ENCODE data around the gene MALT1. TPM values are rescaled to one million over a fixed set of nuclear protein-coding genes. Genes with fewer than 3 reads are reported as not detected.

MALT1 gene
- total and polyA plus RNA-seq, 7 donors = 3.2 to 11.2 (median 8.8) TPM

DNA sequence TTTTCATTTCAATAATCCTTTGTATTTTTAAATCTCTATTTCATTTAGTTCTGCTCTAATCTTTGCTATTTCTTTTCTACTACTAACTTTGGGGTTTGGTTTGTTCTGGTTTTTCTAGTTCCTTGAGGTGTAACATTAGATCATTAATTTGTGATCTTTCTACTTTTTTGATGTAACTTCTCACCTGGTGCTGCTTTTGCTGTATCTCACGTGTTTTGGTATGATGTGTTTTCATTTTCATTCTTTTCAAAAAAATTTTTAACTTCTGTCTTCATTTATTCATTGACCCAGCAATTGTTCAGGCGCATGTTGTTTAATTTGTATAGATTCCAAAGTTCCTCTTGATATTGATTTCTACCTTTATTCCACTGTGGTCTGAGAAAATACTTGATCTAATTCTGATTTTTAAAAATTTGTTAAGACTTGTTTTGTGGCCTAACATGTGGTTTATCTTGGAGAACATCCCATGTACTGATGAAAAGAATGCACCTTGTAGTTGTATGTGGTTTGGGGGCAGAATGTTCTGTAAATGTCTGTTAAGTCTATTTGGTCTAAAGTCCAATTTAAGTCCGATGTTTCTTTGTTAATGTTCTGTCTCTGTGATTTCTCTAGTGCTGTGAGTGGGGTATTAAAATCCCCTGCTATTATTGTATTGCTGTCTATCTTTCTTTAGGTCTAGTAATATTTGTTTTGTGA is 17.3 kb upstream of the MALT1 start:
- WGBS, 3 donors = 31 to 51% (median 32%) methylated on average over 3 of the region's 3 CpGs
- H3K4me3 ChIP-seq = no peak overlapping the region
- TF ChIP-seq, protein P1, sequence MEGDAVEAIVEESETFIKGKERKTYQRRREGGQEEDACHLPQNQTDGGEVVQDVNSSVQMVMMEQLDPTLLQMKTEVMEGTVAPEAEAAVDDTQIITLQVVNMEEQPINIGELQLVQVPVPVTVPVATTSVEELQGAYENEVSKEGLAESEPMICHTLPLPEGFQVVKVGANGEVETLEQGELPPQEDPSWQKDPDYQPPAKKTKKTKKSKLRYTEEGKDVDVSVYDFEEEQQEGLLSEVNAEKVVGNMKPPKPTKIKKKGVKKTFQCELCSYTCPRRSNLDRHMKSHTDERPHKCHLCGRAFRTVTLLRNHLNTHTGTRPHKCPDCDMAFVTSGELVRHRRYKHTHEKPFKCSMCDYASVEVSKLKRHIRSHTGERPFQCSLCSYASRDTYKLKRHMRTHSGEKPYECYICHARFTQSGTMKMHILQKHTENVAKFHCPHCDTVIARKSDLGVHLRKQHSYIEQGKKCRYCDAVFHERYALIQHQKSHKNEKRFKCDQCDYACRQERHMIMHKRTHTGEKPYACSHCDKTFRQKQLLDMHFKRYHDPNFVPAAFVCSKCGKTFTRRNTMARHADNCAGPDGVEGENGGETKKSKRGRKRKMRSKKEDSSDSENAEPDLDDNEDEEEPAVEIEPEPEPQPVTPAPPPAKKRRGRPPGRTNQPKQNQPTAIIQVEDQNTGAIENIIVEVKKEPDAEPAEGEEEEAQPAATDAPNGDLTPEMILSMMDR (IDR thresholded peaks at IDR 0.05) = no peak
- DNase-seq = no peak
- no peak for ATAC-seq
- H3K36me3 ChIP-seq (ENCODE audit: insufficient read depth in 1 of 2, low read depth in 1 of 2) = no peaks in the 10 kb centered on the region
- intact Hi-C loops (cut with DNase I) = no loop called here
- H3K9me3 ChIP-seq = no peaks in the 10 kb centered on the region
- H3K27me3 ChIP-seq (ENCODE audit: insufficient read depth in 3 of 3, low read length in 2 of 3) = no peaks in the 10 kb centered on the region
- H3K27ac ChIP-seq = no peak overlapping the region
- no peaks in the 10 kb centered on the region for H3K4me1 ChIP-seq

DNA sequence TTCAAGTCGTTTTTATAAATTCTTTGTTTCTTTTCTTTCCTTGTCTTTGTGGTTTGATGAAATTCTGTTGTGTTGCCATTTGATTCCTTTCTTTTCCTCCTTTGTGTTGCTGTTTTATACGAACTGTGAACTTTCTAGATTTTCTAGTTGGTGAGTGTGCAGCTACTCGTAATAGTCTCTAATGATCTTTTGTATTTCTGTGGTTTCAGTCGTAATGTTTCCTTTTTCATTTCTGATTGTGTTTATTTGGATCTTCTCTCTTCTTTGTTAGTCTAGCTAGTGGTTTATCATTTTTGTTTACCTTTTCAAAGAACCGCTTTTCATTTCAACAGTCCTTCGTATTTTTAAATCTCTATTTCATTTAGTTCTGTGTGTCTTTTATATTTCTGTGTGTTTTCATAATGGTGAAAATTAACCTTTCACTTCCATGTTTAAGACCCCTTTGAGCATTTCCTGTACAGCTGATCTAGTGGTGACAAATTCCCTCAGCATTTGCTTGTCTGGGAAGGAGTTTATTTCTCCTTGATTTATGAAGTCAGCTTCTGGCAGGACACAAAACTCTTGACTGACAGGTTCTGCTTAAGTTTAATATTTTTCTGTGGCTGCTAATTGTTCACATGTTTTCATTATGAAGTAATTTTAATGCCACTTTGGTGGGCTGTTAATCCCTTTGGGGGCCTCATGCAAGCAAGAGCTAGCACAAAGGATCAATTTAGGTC is 16.2 kb upstream of the MALT1 start:
- TF ChIP-seq, protein P1 (IDR thresholded peaks at IDR 0.05) = no peak
- Histone ChIP-seq H3K27me3 (ENCODE audit: insufficient read depth in 3 of 3, low read length in 2 of 3) (no peaks in the 10 kb centered on the region), H3K4me1 (no peaks in the 10 kb centered on the region), H3K9me3 (no peaks in the 10 kb centered on the region), H3K4me3 (no peak overlapping the region), H3K36me3 (ENCODE audit: insufficient read depth in 1 of 2, low read depth in 1 of 2) (no peaks in the 10 kb centered on the region), H3K27ac (no peak overlapping the region)
- no peak for ATAC-seq
- no peak for DNase-seq
- intact Hi-C loops (cut with DNase I) = no loop called here
- 90 to 96% (median 92%) methylated on average over 6 of the region's 6 CpGs for WGBS, 3 donors

DNA sequence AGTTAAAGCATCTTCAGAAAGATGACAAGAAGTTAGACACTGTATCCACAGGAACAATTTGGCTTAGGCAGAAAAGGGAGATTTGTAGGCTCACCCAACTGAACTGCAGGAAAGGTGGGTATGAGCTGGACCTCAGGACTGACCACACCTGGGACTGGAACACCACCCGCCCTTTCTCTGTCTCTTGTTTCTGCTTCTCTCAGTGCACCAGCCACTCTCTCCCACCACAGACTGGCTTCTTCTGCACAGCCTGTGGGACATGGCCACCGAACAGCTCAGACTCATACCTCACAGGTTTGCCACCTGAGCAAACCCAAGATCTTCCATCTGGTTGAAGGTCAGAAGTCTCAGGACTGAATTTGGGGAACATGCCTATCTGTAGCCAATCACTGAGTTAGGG is 14.2 kb upstream of the MALT1 start:
- 96 to 97% (median 96%) methylated on average over 2 of the region's 2 CpGs for WGBS, 3 donors
- intact Hi-C loops (cut with DNase I) = no loop called here
- Histone ChIP-seq H3K4me3 (no peak overlapping the region), H3K4me1 (no peaks in the 10 kb centered on the region), H3K27ac (no peak overlapping the region), H3K36me3 (ENCODE audit: insufficient read depth in 1 of 2, low read depth in 1 of 2) (no peaks in the 10 kb centered on the region), H3K9me3 (no peaks in the 10 kb centered on the region), H3K27me3 (ENCODE audit: insufficient read depth in 3 of 3, low read length in 2 of 3) (no peaks in the 10 kb centered on the region)
- ATAC-seq = no peak
- TF ChIP-seq, protein P1 (IDR thresholded peaks at IDR 0.05) = no peak
- DNase-seq = no peak

DNA sequence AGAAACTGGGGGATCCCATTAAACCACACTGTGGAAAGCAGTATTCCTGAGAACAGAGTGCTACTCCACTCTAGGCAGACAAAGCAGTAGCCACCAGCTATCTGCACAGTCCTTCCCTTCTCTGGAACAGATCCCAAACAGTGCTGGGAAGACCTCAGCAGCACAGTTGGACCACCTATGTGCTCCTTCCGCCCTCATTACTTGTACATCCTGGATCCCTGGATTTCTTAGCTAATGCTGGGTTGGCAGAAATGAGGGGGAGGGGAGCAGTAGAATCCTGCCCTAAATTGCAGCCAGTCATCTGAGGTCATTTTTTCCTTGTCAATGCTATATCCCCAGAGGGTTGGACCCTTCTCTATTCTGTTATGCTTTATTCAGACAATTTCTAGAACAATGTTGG is 13.8 kb upstream of the MALT1 start:
- Histone ChIP-seq H3K4me1 (no peaks in the 10 kb centered on the region), H3K9me3 (no peaks in the 10 kb centered on the region), H3K4me3 (no peak overlapping the region), H3K27ac (no peak overlapping the region), H3K36me3 (ENCODE audit: insufficient read depth in 1 of 2, low read depth in 1 of 2) (no peaks in the 10 kb centered on the region), H3K27me3 (ENCODE audit: insufficient read depth in 3 of 3, low read length in 2 of 3) (no peaks in the 10 kb centered on the region)
- ATAC-seq (no peak), DNase-seq (no peak)
- 64 to 92% (median 90%) methylated on average over 1 of the region's 1 CpG for WGBS, 3 donors
- intact Hi-C loops (cut with DNase I) = no loop called here
- TF ChIP-seq, protein P1 (IDR thresholded peaks at IDR 0.05) = no peak
